Hepatocyte (in vitro differentiated cells): ENCODE measurements around the gene ZNF804A. TPM values are rescaled to one million over a fixed set of nuclear protein-coding genes. Genes with fewer than 3 reads are reported as not detected.
A peak's percentile ranks its signal among the peaks of the same experiment; 100 is the strongest.

ENCODE experiments used
- DNase-seq: peaks from one replicate; pipeline ENCODE4 v3.0.0-alpha.2; 2016; ENCODE audit warnings: low spot score
- H2AFZ ChIP-seq: fragments of 200-600 bp; sonication (generic); 2 replicates; pipeline ENCODE4 v1.6.0; 2016; ENCODE audit warnings: antibody characterized with exemption, mild to moderate bottlenecking
- H3K27ac ChIP-seq: fragments of 200-600 bp; sonication (generic); 2 replicates; pipeline ENCODE4 v1.5.1; 2016; ENCODE audit warnings: mild to moderate bottlenecking
- H3K27me3 ChIP-seq: fragments of 200-600 bp; sonication (generic); 2 replicates; pipeline ENCODE4 v1.6.1; 2016
- H3K36me3 ChIP-seq: fragments of 200-600 bp; sonication (generic); replicated peaks from 2 replicates; pipeline ENCODE4 v1.5.1; 2016; ENCODE audit warnings: low read depth; ENCODE audit not compliant: insufficient read depth
- H3K4me1 ChIP-seq: fragments of 200-600 bp; sonication (generic); 2 replicates; pipeline ENCODE4 v1.5.1; 2016; ENCODE audit warnings: mild to moderate bottlenecking, moderate library complexity; ENCODE audit not compliant: insufficient read depth
- H3K4me2 ChIP-seq: fragments of 200-600 bp; sonication (generic); 2 replicates; pipeline ENCODE4 v1.6.0; 2016
- H3K4me3 ChIP-seq: fragments of 200-600 bp; sonication (generic); 2 replicates; pipeline ENCODE4 v1.5.1; 2016; ENCODE audit warnings: mild to moderate bottlenecking
- H3K79me2 ChIP-seq: fragments of 200-600 bp; sonication (generic); 2 replicates; pipeline ENCODE4 v1.6.0; 2017; ENCODE audit warnings: mild to moderate bottlenecking
- H3K9me2 ChIP-seq: fragments of 200-600 bp; sonication (generic); replicated peaks from 2 replicates; pipeline ENCODE4 v1.6.0; 2017; ENCODE audit warnings: mild to moderate bottlenecking; ENCODE audit not compliant: insufficient read depth
- H3K9me3 ChIP-seq: fragments of 200-600 bp; sonication (generic); 2 replicates; pipeline ENCODE4 v1.5.1; 2016; ENCODE audit warnings: low read depth, mild to moderate bottlenecking
- H4K20me1 ChIP-seq: fragments of 200-600 bp; sonication (generic); 2 replicates; pipeline ENCODE4 v1.6.0; 2016; ENCODE audit warnings: mild to moderate bottlenecking; ENCODE audit not compliant: insufficient read depth, poor library complexity, severe bottlenecking
- CTCF ChIP-seq: fragments of 200-600 bp; sonication (generic); IDR thresholded peaks from 2 replicates; pipeline ENCODE4 v1.5.1; 2016; ENCODE audit warnings: antibody characterized with exemption, mild to moderate bottlenecking; ENCODE audit not compliant: poor library complexity
- EZH2 ChIP-seq: fragments of 200-600 bp; sonication (generic); IDR thresholded peaks from 2 replicates; pipeline ENCODE4 v1.6.1; 2016; ENCODE audit warnings: antibody characterized with exemption, mild to moderate bottlenecking, borderline replicate concordance
- EZH2phosphoT487 ChIP-seq: fragments of 200-600 bp; sonication (generic); IDR thresholded peaks from one replicate; pipeline ENCODE4 v1.6.1; 2018; ENCODE audit warnings: antibody characterized with exemption, mild to moderate bottlenecking, low read depth, moderate library complexity; ENCODE audit not compliant: unreplicated experiment, severe bottlenecking
- WGBS: methylation state at CpG from one replicate; pipeline ENCODE4 v1.1.6; 2016; ENCODE audit warnings: low lambda C conversion rate; ENCODE audit errors: missing lambda C conversion rate; 5-methylcytosine and 5-hydroxymethylcytosine counted together
- polyA plus RNA-seq: library from polyadenylated mRNA; unstranded; fragments of >200 nt; fragmentation: Nextera tagmentation; extraction: Ambion mirVana; gene quantifications from 2 replicates; pipeline ENCODE4 v1.2.1, GENCODE V29; 2016
- total RNA-seq: library from RNA; depleted of rRNA; stranded (reverse); fragments of >200 nt; gene quantifications from 2 replicates; pipeline ENCODE4 v1.2.3, GENCODE V29; 2014

ZNF804A gene
- total and polyA plus RNA-seq, 2 experiments from 2014 or later = 1.7 to 2.3 TPM

- H3K9me2 ChIP-seq = no peaks in the 10 kb centered on the region
- no peak overlapping the region for H3K4me2 ChIP-seq
- no peak overlapping the region for H3K27ac ChIP-seq
- no peak for TF ChIP-seq EZH2phosphoT487
- no peak for TF ChIP-seq CTCF
- TF ChIP-seq EZH2 = no peak
- no peak for DNase-seq
- H3K4me3 ChIP-seq = no peak overlapping the region
- 78% methylated on average over 8 of the region's 10 CpGs for WGBS
- H3K36me3 ChIP-seq = no peaks in the 10 kb centered on the region
- H3K79me2 ChIP-seq = no peaks in the 10 kb centered on the region
- H2AFZ ChIP-seq = no peak overlapping the region
- no peaks in the 10 kb centered on the region for H3K9me3 ChIP-seq
- H3K4me1 ChIP-seq = no peaks in the 10 kb centered on the region
- H3K27me3 ChIP-seq = no peaks in the 10 kb centered on the region
- H4K20me1 ChIP-seq = no peaks in the 10 kb centered on the region
Measured at GRCh38 chr2:184765112-184765895, 167.0 kb downstream of the ZNF804A start.

- Histone ChIP-seq H3K4me1 (no peaks in the 10 kb centered on the region), H2AFZ (no peak overlapping the region), H3K9me3 (no peaks in the 10 kb centered on the region), H3K27ac (no peak overlapping the region), H3K4me2 (no peak overlapping the region), H3K4me3 (no peak overlapping the region), H3K9me2 (no peaks in the 10 kb centered on the region), H3K36me3 (no peaks in the 10 kb centered on the region), H3K79me2 (no peaks in the 10 kb centered on the region), H4K20me1 (no peaks in the 10 kb centered on the region), H3K27me3 (no peaks in the 10 kb centered on the region)
- TF ChIP-seq EZH2phosphoT487 (no peak), CTCF (no peak), EZH2 (no peak)
- DNase-seq = no peak
- WGBS = 91% methylated on average over 3 of the region's 3 CpGs
Measured at GRCh38 chr2:184767059-184767458, 168.7 kb downstream of the ZNF804A start.

- no peak overlapping the region for H3K27ac ChIP-seq
- no peak overlapping the region for H2AFZ ChIP-seq
- TF ChIP-seq EZH2 = no peak
- TF ChIP-seq CTCF = no peak
- TF ChIP-seq EZH2phosphoT487 = no peak
- H4K20me1 ChIP-seq = no peaks in the 10 kb centered on the region
- H3K4me3 ChIP-seq = no peak overlapping the region
- no peak for DNase-seq
- H3K9me2 ChIP-seq = no peaks in the 10 kb centered on the region
- H3K4me1 ChIP-seq = no peaks in the 10 kb centered on the region
- no peaks in the 10 kb centered on the region for H3K36me3 ChIP-seq
- H3K79me2 ChIP-seq = no peaks in the 10 kb centered on the region
- H3K27me3 ChIP-seq = no peaks in the 10 kb centered on the region
- 65% methylated on average over 2 of the region's 2 CpGs for WGBS
- H3K4me2 ChIP-seq = peak overlapping the region; percentile 1
- no peaks in the 10 kb centered on the region for H3K9me3 ChIP-seq
Measured at GRCh38 chr2:184769023-184769422, 170.7 kb downstream of the ZNF804A start.
